ENCODE results near the gene TSHR. TPM values are rescaled to one million over a fixed set of nuclear protein-coding genes. Genes with fewer than 3 reads are reported as not detected.

The TSHR gene
- total RNA-seq, 1 experiment from 2014 or later, result not detected

- POLR2A ChIA-PET, result interaction anchor here (0.8 to 1.6 kb wide), 3 partner anchors 9 to 174 kb away, joined by 3 to 4 read pairs (median 4); no protein-coding TSS in a partner anchor
- no peaks in the 10 kb centered on the region for H4K20me1 ChIP-seq (ENCODE audit: insufficient read depth)
- H3K79me2 ChIP-seq (ENCODE audit: insufficient read depth, low read length), result no peaks in the 10 kb centered on the region
- H3K27me3 ChIP-seq (ENCODE audit: insufficient read depth, low read length), result no peaks in the 10 kb centered on the region
- CTCF ChIA-PET, result interaction anchor here (0.6 to 1.5 kb wide), 10 partner anchors 8 to 584 kb away, joined by 3 to 5 read pairs (median 4); no protein-coding TSS in a partner anchor
- BruUV-seq (replicated peaks), result no TSS peak
- RAD21 ChIA-PET (ENCODE audit: low non-redundant PET in 1 of 2, low total read pairs in 2 of 2, uncharacterized antibody in 2 of 2, unreplicated experiment in 2 of 2), result no interaction called here
- no peaks in the 10 kb centered on the region for H3K9me3 ChIP-seq (ENCODE audit: control insufficient read depth in 1 of 2, insufficient read depth in 1 of 2, low read depth in 1 of 2, low read length in 2 of 2)
- peak overlapping the region; percentile 85 for H3K4me2 ChIP-seq (ENCODE audit: low read length)
- peak overlapping the region; percentile 50 for H2AFZ ChIP-seq (ENCODE audit: low read depth, low read length, poor library complexity, severe bottlenecking)
- intact Hi-C loops (cut with micrococcal nuclease), result loop anchor here (5.0 kb wide), 1 partner anchor 297 kb away; no protein-coding TSS in a partner anchor
- H3K9ac ChIP-seq (ENCODE audit: low read length), result peak overlapping the region; percentile 69
- H3K27ac ChIP-seq (ENCODE audit: low read depth, low read length), result peak overlapping the region; percentile 78
- H3K4me3 ChIP-seq (replicated peaks in 1 of 2; ENCODE audit: low read depth in 1 of 2, low read length in 2 of 2), result peak overlapping the region; percentile 50 to 59
- DNase-seq (ENCODE audit: low read depth, low spot score) (peak; percentile 75), ATAC-seq (peak; percentile 99)
- H3K4me1 ChIP-seq (ENCODE audit: control insufficient read depth in 1 of 2, insufficient read depth in 2 of 2, low read length in 2 of 2), result peaks cover 3 to 13% of the 10 kb centered on the region in 2 experiments; a peak in 2 of 4 replicates
- no peaks in the 10 kb centered on the region for H3K9me2 ChIP-seq (ENCODE audit: insufficient read depth)
- no peaks in the 10 kb centered on the region for H3K36me3 ChIP-seq (ENCODE audit: control insufficient read depth in 1 of 2, insufficient read depth in 2 of 2, low read length in 2 of 2)
- TF ChIP-seq ELF1 (IDR thresholded peaks at IDR 0.05; ENCODE audit: borderline replicate concordance, low read depth), result no peak
- peak; percentile 52 for TF ChIP-seq FOSL1 (IDR thresholded peaks at IDR 0.05; ENCODE audit: low read depth)
- no peak for TF ChIP-seq ZNF274 (IDR thresholded peaks at IDR 0.05; ENCODE audit: low read depth, low read length)
- TF ChIP-seq RAD21 (IDR thresholded peaks at IDR 0.05; ENCODE audit: low read depth), result peak; percentile 69
- TF ChIP-seq POLR2A (IDR thresholded peaks at IDR 0.05; ENCODE audit: borderline replicate concordance, extremely low read depth, insufficient read depth, insufficient read length), result peak; percentile 87
- TF ChIP-seq, protein P1, sequence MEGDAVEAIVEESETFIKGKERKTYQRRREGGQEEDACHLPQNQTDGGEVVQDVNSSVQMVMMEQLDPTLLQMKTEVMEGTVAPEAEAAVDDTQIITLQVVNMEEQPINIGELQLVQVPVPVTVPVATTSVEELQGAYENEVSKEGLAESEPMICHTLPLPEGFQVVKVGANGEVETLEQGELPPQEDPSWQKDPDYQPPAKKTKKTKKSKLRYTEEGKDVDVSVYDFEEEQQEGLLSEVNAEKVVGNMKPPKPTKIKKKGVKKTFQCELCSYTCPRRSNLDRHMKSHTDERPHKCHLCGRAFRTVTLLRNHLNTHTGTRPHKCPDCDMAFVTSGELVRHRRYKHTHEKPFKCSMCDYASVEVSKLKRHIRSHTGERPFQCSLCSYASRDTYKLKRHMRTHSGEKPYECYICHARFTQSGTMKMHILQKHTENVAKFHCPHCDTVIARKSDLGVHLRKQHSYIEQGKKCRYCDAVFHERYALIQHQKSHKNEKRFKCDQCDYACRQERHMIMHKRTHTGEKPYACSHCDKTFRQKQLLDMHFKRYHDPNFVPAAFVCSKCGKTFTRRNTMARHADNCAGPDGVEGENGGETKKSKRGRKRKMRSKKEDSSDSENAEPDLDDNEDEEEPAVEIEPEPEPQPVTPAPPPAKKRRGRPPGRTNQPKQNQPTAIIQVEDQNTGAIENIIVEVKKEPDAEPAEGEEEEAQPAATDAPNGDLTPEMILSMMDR (IDR thresholded peaks at IDR 0.05 in 2 of 3, conservative IDR thresholded peaks at IDR 0.05 in 1 of 3; ENCODE audit: borderline replicate concordance in 1 of 3, insufficient read depth in 1 of 3, low read depth in 2 of 3, low read length in 2 of 3), result peak; percentile 56 to 92 (median 80); a peak in 5 of 6 replicates
- TF ChIP-seq, protein P2, sequence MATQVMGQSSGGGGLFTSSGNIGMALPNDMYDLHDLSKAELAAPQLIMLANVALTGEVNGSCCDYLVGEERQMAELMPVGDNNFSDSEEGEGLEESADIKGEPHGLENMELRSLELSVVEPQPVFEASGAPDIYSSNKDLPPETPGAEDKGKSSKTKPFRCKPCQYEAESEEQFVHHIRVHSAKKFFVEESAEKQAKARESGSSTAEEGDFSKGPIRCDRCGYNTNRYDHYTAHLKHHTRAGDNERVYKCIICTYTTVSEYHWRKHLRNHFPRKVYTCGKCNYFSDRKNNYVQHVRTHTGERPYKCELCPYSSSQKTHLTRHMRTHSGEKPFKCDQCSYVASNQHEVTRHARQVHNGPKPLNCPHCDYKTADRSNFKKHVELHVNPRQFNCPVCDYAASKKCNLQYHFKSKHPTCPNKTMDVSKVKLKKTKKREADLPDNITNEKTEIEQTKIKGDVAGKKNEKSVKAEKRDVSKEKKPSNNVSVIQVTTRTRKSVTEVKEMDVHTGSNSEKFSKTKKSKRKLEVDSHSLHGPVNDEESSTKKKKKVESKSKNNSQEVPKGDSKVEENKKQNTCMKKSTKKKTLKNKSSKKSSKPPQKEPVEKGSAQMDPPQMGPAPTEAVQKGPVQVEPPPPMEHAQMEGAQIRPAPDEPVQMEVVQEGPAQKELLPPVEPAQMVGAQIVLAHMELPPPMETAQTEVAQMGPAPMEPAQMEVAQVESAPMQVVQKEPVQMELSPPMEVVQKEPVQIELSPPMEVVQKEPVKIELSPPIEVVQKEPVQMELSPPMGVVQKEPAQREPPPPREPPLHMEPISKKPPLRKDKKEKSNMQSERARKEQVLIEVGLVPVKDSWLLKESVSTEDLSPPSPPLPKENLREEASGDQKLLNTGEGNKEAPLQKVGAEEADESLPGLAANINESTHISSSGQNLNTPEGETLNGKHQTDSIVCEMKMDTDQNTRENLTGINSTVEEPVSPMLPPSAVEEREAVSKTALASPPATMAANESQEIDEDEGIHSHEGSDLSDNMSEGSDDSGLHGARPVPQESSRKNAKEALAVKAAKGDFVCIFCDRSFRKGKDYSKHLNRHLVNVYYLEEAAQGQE (IDR thresholded peaks at IDR 0.05; ENCODE audit: low read depth), result no peak
- TF ChIP-seq YY1 (IDR thresholded peaks at IDR 0.05; ENCODE audit: extremely low read depth, insufficient replicate concordance, low read depth, low read length), result peak; percentile 14
- peak; percentile 91 for TF ChIP-seq POLR2AphosphoS5 (IDR thresholded peaks at IDR 0.05; ENCODE audit: low read depth, low read length)
- TF ChIP-seq SP1 (IDR thresholded peaks at IDR 0.05; ENCODE audit: low read depth), result no peak
- TF ChIP-seq EZH2phosphoT487 (IDR thresholded peaks at IDR 0.05; ENCODE audit: borderline replicate concordance), result no peak
- TF ChIP-seq TCF7L2 (IDR thresholded peaks at IDR 0.05; ENCODE audit: borderline replicate concordance, extremely low read depth, insufficient read depth, insufficient read length), result no peak
- TF ChIP-seq JUND (IDR thresholded peaks at IDR 0.05), result peak; percentile 52
- no peak for TF ChIP-seq CEBPB (IDR thresholded peaks at IDR 0.05; ENCODE audit: low read depth)
- 0 out of 2 replicates have a peak, but pooled peaks have one; percentile 27 for TF ChIP-seq EGR1 (IDR thresholded peaks at IDR 0.05; ENCODE audit: low read depth)
- no peak for TF ChIP-seq SRF (IDR thresholded peaks at IDR 0.05; ENCODE audit: low read depth)
- 0 out of 2 replicates have a peak, but pooled peaks have one; percentile 19 for TF ChIP-seq SIN3A (IDR thresholded peaks at IDR 0.05; ENCODE audit: low read depth)
- TF ChIP-seq ZBTB33 (IDR thresholded peaks at IDR 0.05; ENCODE audit: extremely low read depth, insufficient replicate concordance, low read length), result peak; percentile 6
- TF ChIP-seq CBX3 (IDR thresholded peaks at IDR 0.05; ENCODE audit: low read depth), result 0 out of 2 replicates have a peak, but pooled peaks have one; percentile 49
These were observed 214.8 kb downstream of the TSHR start for GRCh38 chr14:81170104-81170828.

Measured in HCT116 (cell line).